T-helper 17 cell (primary cell): Measurements from ENCODE around the gene LSR. TPM values are rescaled to one million over a fixed set of nuclear protein-coding genes. Genes with fewer than 3 reads are reported as not detected.

Source experiments
- ATAC-seq: fragments of 150-1000 bp; cut with Tn5 transposase; 2 replicates; pipeline ENCODE4 v1.10.0; 2021; ENCODE audit warnings: mild to moderate bottlenecking, moderate library complexity
- DNase-seq, 3 donors: peaks; one replicate each; pipeline versions ENCODE4 v3.0.0 to v3.0.0-alpha.2; 2020 to 2021
- H3K9me3 ChIP-seq: one replicate; pipeline ENCODE4 v1.7.0; 2013; ENCODE audit warnings: low read length, mild to moderate bottlenecking; ENCODE audit not compliant: control insufficient read depth, poor library complexity, severe bottlenecking
- H3K27ac Mint-ChIP-seq: one replicate; pipeline ENCODE4 v1.8.0; 2022; ENCODE audit warnings: mild to moderate bottlenecking, moderate library complexity, mixed read lengths
- H3K27me3 Mint-ChIP-seq: one replicate; pipeline ENCODE4 v1.8.0; 2022; ENCODE audit warnings: mixed read lengths
- H3K36me3 Mint-ChIP-seq: one replicate; pipeline ENCODE4 v1.8.0; 2022; ENCODE audit warnings: low read depth, mixed read lengths
- H3K4me1 Mint-ChIP-seq: one replicate; pipeline ENCODE4 v1.8.0; 2022; ENCODE audit warnings: mild to moderate bottlenecking, mixed read lengths
- H3K4me3 Mint-ChIP-seq: one replicate; pipeline ENCODE4 v1.8.0; 2022; ENCODE audit warnings: mild to moderate bottlenecking, moderate library complexity, mixed read lengths
- total RNA-seq, 4 donors: library from RNA in 2 of 4; stranded (reverse) in 2 of 4; gene quantifications; one replicate each; pipeline ENCODE4 v1.2.3 and lab custom pipeline; 2022 to 2026

Gene LSR
- total RNA-seq, 2 donors from 2014 or later: 42.6 to 44.5 TPM

- H3K36me3 Mint-ChIP-seq: peaks cover 2% of the 10 kb centered on the region
- DNase-seq: no peak
Measured at GRCh38 chr19:35270381-35270811, 21.6 kb downstream of the LSR start.

DNA sequence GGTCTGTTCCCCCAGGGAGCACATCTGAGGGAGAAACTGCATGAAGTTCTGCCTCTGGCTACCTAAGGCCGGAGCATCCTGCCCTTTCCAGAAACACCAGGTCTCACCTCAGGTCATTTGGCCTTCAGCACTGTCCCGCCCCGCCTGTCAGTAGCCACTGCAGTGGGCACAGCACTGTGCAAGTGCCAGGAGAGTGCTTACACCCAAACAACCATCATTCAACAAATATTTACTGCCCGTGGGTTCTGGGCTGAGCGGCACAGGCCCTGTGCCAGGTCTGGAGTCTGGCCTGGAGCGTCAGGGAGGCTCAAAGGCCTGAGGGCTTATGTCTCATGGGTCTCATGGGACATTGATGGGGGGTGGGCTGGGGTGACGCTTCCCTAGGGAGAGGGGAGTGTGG is 22.7 kb downstream of the LSR start:
- DNase-seq (no peak), ATAC-seq (no peak)
- Mint-ChIP-seq H3K4me3 (peak overlapping the region; percentile 66), H3K27me3 (no peaks in the 10 kb centered on the region), H3K36me3 (peaks cover 2% of the 10 kb centered on the region), H3K4me1 (peaks cover 27% of the 10 kb centered on the region), H3K27ac (peak overlapping the region; percentile 81)
- no peaks in the 10 kb centered on the region for H3K9me3 ChIP-seq

More at GRCh38 chr19:35270381-35270811, 21.6 kb downstream of the LSR start:
- peaks cover 32% of the 10 kb centered on the region for H3K4me1 Mint-ChIP-seq
- H3K4me3 Mint-ChIP-seq: peak overlapping the region; percentile 53
- no peak for ATAC-seq
- H3K27me3 Mint-ChIP-seq: no peaks in the 10 kb centered on the region
- H3K27ac Mint-ChIP-seq: peak overlapping the region; percentile 63
- no peaks in the 10 kb centered on the region for H3K9me3 ChIP-seq

DNA sequence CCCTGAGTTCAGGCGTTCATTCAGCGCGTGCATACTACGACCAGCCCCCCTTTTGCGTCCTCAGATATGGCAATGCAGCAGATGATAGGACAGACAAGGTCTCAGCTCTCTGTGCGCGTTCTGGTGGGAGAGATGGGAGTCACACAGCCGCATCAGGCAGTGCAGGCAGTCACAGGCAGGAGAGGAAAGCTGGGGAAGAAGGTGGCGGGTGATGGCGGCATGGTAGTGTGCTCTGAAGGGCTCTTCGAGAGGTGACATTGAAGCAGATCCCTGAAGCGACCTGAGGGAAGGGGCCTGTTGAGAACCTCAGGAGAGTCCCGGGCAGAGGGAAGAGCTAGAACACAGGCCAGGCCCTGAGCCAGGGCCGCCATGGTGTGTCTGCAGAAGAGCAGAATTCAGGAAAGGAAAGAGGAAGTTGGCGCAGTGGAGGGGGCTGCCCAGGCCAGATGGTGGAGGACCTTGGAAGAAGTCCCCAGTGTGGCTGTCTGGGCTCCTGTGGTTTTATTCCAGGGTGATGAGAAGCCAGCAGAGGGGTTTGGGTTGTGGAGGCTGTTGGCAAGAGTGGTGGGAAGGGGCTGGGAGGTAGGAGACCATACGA is 23.4 kb downstream of the LSR start:
- Mint-ChIP-seq H3K27me3 (no peaks in the 10 kb centered on the region), H3K27ac (peak overlapping the region; percentile 81), H3K4me3 (peak overlapping the region; percentile 66), H3K4me1 (peaks cover 27% of the 10 kb centered on the region), H3K36me3 (peaks cover 5% of the 10 kb centered on the region)
- ATAC-seq (no peak), DNase-seq (no peak)
- H3K9me3 ChIP-seq: no peaks in the 10 kb centered on the region

DNA sequence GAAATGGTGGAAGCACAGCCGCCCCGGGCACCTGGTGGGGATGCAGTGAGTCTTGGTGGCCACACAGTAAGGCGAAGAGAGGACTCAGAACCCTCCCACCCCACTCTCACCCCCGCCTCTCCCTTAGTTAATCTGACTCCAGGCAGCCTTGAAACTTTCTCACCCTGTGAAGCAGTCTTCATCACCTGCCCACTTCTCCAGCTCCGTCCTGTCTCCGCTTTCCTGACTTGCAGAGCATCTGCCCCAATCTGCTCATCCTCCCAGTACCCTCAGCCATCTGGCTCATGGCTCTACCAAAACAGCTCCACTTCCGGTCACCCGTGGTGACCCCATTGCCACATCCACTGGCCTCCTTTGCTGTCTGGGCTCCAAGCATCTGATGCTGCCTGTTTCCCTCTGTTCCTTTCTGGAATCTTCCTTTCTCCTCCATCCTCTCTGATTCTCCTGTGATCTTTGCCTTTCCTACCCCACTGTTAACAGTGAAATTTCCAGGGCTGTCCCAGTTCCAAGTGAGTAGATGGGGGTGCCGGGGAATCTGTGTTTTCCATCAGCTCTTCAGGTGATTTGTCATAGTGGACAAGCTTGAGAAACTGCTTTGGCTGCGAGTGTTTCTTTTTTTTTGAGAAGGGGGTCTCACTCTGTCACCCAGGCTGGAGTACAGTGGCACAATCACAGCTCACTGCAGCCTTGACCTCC is 24.3 kb downstream of the LSR start:
- Mint-ChIP-seq H3K27ac (no peak overlapping the region), H3K4me1 (peaks cover 23% of the 10 kb centered on the region), H3K4me3 (no peak overlapping the region), H3K27me3 (no peaks in the 10 kb centered on the region), H3K36me3 (peaks cover 5% of the 10 kb centered on the region)
- DNase-seq (no peak), ATAC-seq (no peak)
- H3K9me3 ChIP-seq: no peaks in the 10 kb centered on the region

DNA sequence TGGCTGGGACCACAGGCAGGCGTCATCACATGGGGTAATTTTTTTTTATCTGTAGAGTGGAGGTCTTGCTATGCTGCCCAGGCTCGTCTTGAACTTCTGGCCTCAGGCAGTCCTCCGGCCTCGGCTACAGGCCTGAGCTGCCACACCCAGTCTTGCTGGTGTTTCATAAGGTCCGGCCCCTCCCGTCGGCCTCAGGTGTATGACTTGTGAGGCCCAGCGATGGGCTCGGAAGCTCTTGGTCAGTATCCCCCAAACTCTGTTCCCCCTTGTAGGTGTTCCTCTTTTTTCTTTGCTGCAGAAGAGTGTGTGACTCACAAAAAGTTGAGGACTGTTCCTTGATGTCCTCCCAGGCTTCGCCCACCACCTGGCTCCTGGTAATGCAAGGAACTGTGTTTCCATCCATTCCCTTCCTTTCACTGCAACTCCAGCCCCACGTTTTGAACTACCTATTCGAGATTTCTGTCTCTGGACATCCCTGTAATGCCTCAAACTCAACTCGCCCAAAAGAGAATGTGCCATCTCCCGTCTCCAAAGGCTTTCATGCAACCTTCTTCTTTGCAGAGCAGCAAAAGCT is 25.0 kb downstream of the LSR start:
- no peaks in the 10 kb centered on the region for H3K9me3 ChIP-seq
- no peak overlapping the region for H3K4me3 Mint-ChIP-seq
- no peaks in the 10 kb centered on the region for H3K27me3 Mint-ChIP-seq
- H3K27ac Mint-ChIP-seq: peak overlapping the region; percentile 80
- H3K4me1 Mint-ChIP-seq: peaks cover 23% of the 10 kb centered on the region
- no peak for ATAC-seq
- H3K36me3 Mint-ChIP-seq: peaks cover 5% of the 10 kb centered on the region
- no peak for DNase-seq

GRCh38 chr19:35274323-35274722 is 25.5 kb downstream of the LSR start:
- H3K27ac Mint-ChIP-seq: peak overlapping the region; percentile 80
- H3K4me1 Mint-ChIP-seq: peaks cover 23% of the 10 kb centered on the region
- H3K9me3 ChIP-seq: no peaks in the 10 kb centered on the region
- no peaks in the 10 kb centered on the region for H3K27me3 Mint-ChIP-seq
- no peak overlapping the region for H3K4me3 Mint-ChIP-seq
- DNase-seq: no peak
- H3K36me3 Mint-ChIP-seq: peaks cover 5% of the 10 kb centered on the region
- ATAC-seq: no peak

DNA sequence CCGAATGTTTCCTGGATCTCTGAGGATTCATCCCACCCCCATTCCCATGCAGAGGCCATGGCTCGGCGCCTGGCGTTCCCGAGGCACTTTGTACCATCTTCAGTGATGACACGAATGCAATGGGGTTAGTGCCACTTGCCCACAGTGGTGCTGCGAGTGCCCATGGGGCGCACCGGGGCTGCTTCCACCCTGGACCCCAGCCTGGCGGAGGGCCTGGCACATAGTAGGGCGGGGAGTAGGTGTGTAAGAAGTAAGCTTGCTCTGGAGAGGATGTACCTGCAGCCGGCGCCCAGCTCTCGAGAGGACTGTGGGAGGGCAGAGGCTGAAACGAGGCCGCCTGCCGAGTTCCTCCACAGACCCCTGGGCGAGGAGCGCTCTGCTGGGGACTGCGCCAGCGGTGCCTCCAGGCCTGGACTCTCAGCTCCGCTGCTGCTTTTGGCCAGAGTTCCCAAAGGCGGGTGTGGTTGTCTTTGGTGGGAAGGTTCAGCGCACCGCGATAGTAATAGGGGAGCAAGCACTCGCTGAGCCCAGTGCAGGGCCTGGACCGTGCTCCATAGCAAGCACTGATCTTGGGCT is 28.0 kb downstream of the LSR start:
- Mint-ChIP-seq H3K36me3 (peaks cover 5% of the 10 kb centered on the region), H3K4me3 (no peak overlapping the region), H3K4me1 (peaks cover 24% of the 10 kb centered on the region), H3K27me3 (peaks cover 5% of the 10 kb centered on the region), H3K27ac (peak overlapping the region; percentile 67)
- DNase-seq (no peak), ATAC-seq (no peak)
- no peaks in the 10 kb centered on the region for H3K9me3 ChIP-seq

- no peak for DNase-seq
- H3K4me3 Mint-ChIP-seq: no peak overlapping the region
- H3K36me3 Mint-ChIP-seq: peaks cover 4% of the 10 kb centered on the region
- H3K27me3 Mint-ChIP-seq: peaks cover 21% of the 10 kb centered on the region
- no peak overlapping the region for H3K27ac Mint-ChIP-seq
- peaks cover 14% of the 10 kb centered on the region for H3K4me1 Mint-ChIP-seq
- ATAC-seq: no peak
- no peaks in the 10 kb centered on the region for H3K9me3 ChIP-seq
Measured at GRCh38 chr19:35278578-35279284, 29.9 kb downstream of the LSR start.

DNA sequence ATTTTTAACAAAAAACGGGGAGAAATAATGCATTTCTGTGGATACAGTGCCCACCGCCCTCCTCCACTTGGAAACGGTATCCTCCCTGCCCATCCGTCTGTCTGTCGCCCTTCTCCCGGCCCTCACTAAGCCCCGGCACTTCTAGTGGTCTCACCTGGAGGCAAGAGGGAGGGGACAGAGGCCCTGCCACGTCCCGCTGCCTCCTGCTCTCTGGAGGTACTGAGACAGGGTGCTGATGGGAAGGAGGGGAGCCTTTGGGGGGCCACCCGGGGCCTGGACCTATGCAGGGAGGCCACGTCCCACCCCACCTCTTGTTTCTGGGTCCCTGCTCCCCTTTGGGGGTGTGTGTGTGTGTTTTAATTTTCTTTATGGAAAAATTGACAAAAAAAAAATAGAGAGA is 30.6 kb downstream of the LSR start:
- H3K27ac Mint-ChIP-seq: peak overlapping the region; percentile 3
- peaks cover 25% of the 10 kb centered on the region for H3K27me3 Mint-ChIP-seq
- H3K4me3 Mint-ChIP-seq: no peak overlapping the region
- no peaks in the 10 kb centered on the region for H3K9me3 ChIP-seq
- peaks cover 8% of the 10 kb centered on the region for H3K4me1 Mint-ChIP-seq
- H3K36me3 Mint-ChIP-seq: peaks cover 4% of the 10 kb centered on the region
- DNase-seq: no peak
- no peak for ATAC-seq

GRCh38 chr19:35279985-35280821 is 31.4 kb downstream of the LSR start:
- peaks cover 5% of the 10 kb centered on the region for H3K4me1 Mint-ChIP-seq
- H3K4me3 Mint-ChIP-seq: peak overlapping the region; percentile 41
- peaks cover 26% of the 10 kb centered on the region for H3K27me3 Mint-ChIP-seq
- ATAC-seq: peak; percentile 6
- no peaks in the 10 kb centered on the region for H3K9me3 ChIP-seq
- H3K27ac Mint-ChIP-seq: no peak overlapping the region
- no peak for DNase-seq
- H3K36me3 Mint-ChIP-seq: peaks cover 4% of the 10 kb centered on the region

GRCh38 chr19:35281303-35281702 is 32.5 kb downstream of the LSR start:
- no peaks in the 10 kb centered on the region for H3K9me3 ChIP-seq
- Mint-ChIP-seq H3K27ac (no peak overlapping the region), H3K4me3 (peak overlapping the region; percentile 55), H3K27me3 (peaks cover 26% of the 10 kb centered on the region), H3K4me1 (peaks cover 5% of the 10 kb centered on the region), H3K36me3 (peaks cover 4% of the 10 kb centered on the region)
- ATAC-seq (no peak), DNase-seq (no peak)
